AG20443 (cell line): ENCODE data around the gene FOXN3.
"Not testable (repeated sequence)": the region's sequence is repeated elsewhere in the genome, so short reads cannot be mapped to it uniquely, and the experiment has no call there.

Experiments used
- DNase-seq: peaks from one replicate; pipeline ENCODE4 v3.0.0; 2012; ENCODE audit warnings: low spot score, mixed read lengths

Gene FOXN3

GRCh38 chr14:89226801-89227495 is 190.1 kb downstream of the FOXN3 start:
- no peak for DNase-seq

- DNase-seq: no peak
Observed at GRCh38 chr14:89225607-89226006, 191.4 kb downstream of the FOXN3 start.

DNA sequence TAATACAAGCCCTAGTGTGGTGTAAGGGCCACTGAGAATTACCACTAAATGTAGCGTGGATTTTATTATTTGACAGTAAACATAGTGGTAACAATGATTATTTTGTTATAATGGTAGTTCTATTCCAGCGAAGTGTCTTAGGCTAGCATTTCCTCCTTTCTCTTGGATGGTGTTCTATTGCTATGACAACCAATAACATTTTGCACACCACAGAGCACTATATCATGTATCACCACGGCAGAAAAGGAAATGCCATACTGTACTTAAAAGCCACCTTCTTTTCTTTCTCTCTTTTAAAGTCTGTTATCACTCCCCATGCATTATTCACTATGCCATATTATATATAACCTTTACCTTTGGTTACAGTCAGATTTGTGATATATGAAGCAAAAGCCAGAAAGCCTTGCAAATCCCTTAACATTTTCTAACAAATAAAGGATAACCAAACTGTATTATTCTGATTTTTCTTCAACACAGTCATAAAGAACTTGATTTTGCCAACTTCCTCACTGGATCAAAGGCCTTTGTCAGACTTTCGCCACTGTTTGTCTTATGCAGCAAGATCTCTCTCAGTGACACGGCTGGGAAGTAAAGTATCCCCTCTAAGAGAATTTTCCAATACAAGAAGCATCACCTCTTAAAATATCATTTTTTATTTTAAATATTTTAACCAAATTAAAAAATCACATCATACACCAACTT is 195.8 kb downstream of the FOXN3 start:
- peak; percentile 70 for DNase-seq

- DNase-seq: no peak
Observed at GRCh38 chr14:89219051-89219450, 198.0 kb downstream of the FOXN3 start.

- DNase-seq: no peak
Observed at GRCh38 chr14:89217891-89218290, 199.1 kb downstream of the FOXN3 start.

- peak; percentile 31 for DNase-seq
Observed at GRCh38 chr14:89215531-89215930, 201.5 kb downstream of the FOXN3 start.

DNA sequence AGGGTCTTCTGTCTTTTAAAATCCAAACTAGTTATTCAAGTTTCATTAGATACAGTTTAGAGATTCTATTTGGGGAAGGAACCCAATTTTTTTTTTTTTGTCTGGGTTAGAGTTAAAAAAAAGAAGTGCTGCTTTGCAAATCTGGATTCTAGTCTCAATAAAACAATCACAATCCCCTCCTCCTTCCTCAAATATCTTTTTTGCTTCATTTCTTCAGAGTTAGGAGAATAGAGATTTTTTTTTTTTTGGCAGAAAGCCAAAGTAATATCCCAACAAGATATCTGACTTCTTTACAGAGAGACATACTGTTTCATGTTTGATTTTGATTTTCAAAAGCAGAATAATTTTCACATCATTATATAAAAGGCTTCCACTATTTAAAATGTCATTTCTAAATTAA is 201.9 kb downstream of the FOXN3 start:
- DNase-seq: no peak

- DNase-seq: no peak
Observed at GRCh38 chr14:89214221-89214965, 202.6 kb downstream of the FOXN3 start.

- DNase-seq: no peak
Observed at GRCh38 chr14:89212386-89213235, 204.4 kb downstream of the FOXN3 start.

GRCh38 chr14:89209558-89209957 is 207.5 kb downstream of the FOXN3 start:
- DNase-seq: no peak

- no peak for DNase-seq
Observed at GRCh38 chr14:89207925-89208328, 209.1 kb downstream of the FOXN3 start.

- peak; percentile 37 for DNase-seq
Observed at GRCh38 chr14:89206389-89207031, 210.5 kb downstream of the FOXN3 start.

- no peak for DNase-seq
Observed at GRCh38 chr14:89205137-89205740, 211.8 kb downstream of the FOXN3 start.

DNA sequence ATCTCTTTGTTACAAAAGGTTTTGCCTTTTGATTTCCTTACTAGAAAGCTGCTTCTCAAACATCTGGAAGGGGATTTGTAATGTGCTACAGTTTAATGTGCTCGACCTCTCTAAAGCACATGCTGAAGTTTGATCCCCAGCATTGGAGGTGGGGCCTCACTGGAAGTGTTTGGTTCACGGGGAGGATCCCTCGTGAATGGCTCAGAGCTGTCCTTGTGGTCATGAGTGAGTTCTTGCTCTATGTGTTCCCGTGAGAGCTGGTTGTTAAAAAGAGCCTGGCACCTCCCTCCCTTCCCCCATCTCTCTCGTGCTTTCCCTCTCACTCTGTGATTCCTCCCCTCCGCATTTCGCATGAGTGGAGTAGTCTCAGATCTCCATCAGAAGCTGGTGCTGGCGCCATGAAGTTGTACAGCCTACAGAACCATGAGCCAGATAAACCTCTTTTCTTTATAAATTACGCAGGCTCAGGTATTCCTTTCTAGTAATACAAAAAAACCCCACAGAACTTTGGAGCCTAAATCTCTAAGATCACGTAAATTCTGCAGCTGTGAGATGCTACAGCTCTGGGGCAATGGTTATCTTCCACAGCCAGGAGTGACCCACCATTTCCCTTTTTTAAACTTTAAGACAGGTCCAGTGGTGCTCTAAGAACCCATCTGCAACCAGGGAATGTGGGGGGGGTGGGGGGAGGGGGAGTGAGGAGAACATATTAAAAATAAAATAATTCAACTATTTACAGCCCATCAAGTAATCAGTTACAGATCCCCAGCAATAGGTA is 214.4 kb downstream of the FOXN3 start:
- DNase-seq: no peak

DNA sequence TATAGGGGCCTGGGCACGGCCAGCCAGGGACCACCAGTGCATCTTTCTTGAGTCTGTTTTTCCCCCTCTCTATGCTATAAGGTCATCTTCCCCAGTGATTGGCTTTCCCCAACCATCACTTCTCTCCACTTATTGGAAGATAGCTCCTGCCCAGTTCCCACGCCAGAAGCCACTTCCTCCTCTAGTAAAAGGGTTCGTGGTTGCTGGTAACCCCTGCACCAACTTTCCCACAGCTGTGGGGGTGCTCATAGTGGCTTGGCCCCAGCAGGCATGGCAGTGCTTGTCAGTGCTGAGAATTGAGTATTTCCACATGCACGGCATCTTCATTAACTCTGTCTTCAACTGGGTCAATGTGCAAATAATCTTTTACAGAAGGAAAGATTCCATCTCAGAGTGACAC is 215.4 kb downstream of the FOXN3 start:
- DNase-seq: no peak

DNA sequence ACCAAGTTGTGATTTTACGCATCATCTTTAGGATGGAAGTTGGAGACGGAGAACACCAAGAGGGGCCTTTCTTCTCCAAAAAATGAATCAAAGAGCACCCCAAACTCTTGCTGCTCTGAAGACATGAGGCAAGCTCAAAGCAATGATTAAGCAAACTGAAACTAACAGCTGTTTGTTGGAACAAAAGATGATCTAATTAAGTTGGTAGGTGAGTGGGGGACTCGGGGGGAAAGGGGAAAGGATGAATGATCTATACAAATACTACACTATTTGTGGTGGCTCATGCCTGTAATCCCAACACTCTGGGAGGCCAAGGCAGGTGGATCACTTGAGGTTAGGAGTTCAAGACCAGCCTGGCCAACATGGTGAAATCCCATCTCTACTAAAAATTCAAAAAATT is 217.7 kb downstream of the FOXN3 start:
- not testable (repeated sequence) for DNase-seq

- no peak for DNase-seq
Observed at GRCh38 chr14:89198544-89199329, 218.3 kb downstream of the FOXN3 start.

DNA sequence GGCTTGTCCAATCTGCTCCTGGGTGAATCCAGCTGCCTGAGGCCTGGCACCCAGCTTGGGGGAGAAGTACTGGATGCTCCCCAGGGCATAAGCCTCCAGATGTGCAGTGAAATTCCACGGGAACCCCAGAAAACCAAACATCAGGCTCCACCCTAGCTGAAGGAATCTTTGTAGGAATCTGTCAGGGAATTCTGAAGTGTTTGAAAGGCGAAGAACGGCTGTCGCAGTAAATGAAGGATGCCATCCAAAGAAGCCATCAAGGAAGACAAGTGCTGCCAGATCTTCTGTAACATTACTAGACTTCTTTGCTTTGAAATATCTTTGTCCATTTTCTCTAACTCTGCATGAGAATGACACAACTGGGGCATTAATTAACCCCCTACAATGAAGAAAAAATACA is 219.4 kb downstream of the FOXN3 start:
- DNase-seq: no peak

DNA sequence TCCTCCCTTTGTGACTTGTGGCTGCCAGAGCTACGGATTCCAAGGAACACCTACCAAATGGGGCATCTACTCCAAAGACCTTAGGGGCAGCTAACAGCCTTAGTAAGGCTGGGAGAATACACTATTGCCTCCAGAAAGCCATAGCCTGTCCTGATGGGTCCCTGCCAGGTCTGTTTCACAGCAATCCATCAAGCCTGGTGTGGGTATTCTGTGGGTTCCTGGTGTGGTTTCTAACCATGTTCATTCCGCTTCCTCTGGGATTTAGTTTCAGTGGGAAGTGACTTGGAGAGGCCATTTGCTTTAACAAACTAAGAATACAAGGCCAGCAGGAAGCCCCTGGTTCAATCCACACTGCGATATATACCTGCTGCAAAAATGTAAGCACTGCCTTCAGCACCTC is 220.5 kb downstream of the FOXN3 start:
- DNase-seq: no peak

DNA sequence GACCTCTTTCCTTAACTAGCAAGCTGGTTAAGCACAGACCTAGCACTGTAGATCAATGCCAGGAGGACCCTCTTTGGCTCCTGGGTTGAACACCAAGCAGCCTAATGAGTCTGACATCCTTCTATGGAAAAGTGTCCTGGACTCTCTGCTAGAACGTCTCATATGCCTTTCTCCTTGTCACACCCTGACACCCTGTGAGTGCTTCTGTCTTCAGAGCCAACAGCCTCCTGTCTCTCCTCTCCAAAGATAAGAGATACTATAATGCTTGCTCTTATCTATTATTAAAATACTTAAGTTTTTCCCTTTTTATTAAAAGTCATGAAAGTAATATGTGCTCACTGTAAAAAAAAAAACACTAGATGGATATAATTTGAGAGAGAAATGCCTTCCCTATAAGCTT is 222.7 kb downstream of the FOXN3 start:
- no peak for DNase-seq
